ENCODE results near the gene GTF3C4. TPM values are rescaled to one million over a fixed set of nuclear protein-coding genes. Genes with fewer than 3 reads are reported as not detected.

GTF3C4 gene
- total RNA-seq, 1 experiment from 2014 or later = 25.1 TPM

DNA sequence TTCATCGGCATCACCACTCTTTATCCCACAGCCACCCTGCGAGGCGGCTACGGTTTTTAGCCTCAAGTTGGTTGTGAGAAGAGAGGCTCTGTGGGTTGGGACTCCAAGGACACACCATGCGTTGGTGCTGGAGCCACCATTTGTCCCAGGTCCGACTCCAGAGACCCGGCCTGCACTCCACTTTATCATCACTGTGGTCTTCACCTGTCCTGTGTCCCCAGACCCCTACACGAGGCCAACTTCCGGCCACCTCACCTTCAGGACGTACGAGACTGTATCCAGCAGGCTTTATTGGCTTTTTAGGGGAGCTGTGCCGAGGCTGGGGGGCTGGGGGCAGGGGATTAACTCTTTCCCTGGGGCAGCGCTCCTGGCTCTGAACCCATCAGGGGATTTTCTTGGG is 55.0 kb downstream of the GTF3C4 start:
- ChIA-PET CTCF (no interaction called here), POLR2A (no interaction called here)
- no TSS peak for BruUV-seq (replicated peaks)
- H3K27me3 ChIP-seq (ENCODE audit: control insufficient read depth, insufficient read depth, low read length) = no peaks in the 10 kb centered on the region
- no peak overlapping the region for H3K4me3 ChIP-seq (ENCODE audit: low read depth in 2 of 2, low read length in 2 of 2)
- no peaks in the 10 kb centered on the region for H3K36me3 ChIP-seq (ENCODE audit: control insufficient read depth, insufficient read depth, low read length)
- no peak for ATAC-seq
- DNase-seq (ENCODE audit: low read depth, low spot score) = no peak
- intact Hi-C loops (cut with micrococcal nuclease; ENCODE audit: unreplicated experiment) = no loop called here
- no peaks in the 10 kb centered on the region for H3K9me3 ChIP-seq (ENCODE audit: control insufficient read depth, insufficient read depth, low read depth, low read length)
- H3K27ac ChIP-seq (ENCODE audit: low read length) = no peak overlapping the region
- no peaks in the 10 kb centered on the region for H3K4me1 ChIP-seq (ENCODE audit: control insufficient read depth, insufficient read depth, low read length)
- in situ Hi-C loops (cut with HindIII; ENCODE audit: low pct_unique_long_range_greater_than_20kb, low sequenced_read_pairs) = no loop called here
- TF ChIP-seq TCF7L2 (IDR thresholded peaks at IDR 0.05; ENCODE audit: low read depth, low read length) (no peak), POLR2AphosphoS5 (IDR thresholded peaks at IDR 0.05; ENCODE audit: low read depth, low read length) (no peak)
- TF ChIP-seq, protein P1, sequence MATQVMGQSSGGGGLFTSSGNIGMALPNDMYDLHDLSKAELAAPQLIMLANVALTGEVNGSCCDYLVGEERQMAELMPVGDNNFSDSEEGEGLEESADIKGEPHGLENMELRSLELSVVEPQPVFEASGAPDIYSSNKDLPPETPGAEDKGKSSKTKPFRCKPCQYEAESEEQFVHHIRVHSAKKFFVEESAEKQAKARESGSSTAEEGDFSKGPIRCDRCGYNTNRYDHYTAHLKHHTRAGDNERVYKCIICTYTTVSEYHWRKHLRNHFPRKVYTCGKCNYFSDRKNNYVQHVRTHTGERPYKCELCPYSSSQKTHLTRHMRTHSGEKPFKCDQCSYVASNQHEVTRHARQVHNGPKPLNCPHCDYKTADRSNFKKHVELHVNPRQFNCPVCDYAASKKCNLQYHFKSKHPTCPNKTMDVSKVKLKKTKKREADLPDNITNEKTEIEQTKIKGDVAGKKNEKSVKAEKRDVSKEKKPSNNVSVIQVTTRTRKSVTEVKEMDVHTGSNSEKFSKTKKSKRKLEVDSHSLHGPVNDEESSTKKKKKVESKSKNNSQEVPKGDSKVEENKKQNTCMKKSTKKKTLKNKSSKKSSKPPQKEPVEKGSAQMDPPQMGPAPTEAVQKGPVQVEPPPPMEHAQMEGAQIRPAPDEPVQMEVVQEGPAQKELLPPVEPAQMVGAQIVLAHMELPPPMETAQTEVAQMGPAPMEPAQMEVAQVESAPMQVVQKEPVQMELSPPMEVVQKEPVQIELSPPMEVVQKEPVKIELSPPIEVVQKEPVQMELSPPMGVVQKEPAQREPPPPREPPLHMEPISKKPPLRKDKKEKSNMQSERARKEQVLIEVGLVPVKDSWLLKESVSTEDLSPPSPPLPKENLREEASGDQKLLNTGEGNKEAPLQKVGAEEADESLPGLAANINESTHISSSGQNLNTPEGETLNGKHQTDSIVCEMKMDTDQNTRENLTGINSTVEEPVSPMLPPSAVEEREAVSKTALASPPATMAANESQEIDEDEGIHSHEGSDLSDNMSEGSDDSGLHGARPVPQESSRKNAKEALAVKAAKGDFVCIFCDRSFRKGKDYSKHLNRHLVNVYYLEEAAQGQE (IDR thresholded peaks at IDR 0.05; ENCODE audit: insufficient read depth in 1 of 2, low read depth in 2 of 2, low read length in 1 of 2) = no peak
- TF ChIP-seq, protein P2, sequence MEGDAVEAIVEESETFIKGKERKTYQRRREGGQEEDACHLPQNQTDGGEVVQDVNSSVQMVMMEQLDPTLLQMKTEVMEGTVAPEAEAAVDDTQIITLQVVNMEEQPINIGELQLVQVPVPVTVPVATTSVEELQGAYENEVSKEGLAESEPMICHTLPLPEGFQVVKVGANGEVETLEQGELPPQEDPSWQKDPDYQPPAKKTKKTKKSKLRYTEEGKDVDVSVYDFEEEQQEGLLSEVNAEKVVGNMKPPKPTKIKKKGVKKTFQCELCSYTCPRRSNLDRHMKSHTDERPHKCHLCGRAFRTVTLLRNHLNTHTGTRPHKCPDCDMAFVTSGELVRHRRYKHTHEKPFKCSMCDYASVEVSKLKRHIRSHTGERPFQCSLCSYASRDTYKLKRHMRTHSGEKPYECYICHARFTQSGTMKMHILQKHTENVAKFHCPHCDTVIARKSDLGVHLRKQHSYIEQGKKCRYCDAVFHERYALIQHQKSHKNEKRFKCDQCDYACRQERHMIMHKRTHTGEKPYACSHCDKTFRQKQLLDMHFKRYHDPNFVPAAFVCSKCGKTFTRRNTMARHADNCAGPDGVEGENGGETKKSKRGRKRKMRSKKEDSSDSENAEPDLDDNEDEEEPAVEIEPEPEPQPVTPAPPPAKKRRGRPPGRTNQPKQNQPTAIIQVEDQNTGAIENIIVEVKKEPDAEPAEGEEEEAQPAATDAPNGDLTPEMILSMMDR (IDR thresholded peaks at IDR 0.05) = no peak

DNA sequence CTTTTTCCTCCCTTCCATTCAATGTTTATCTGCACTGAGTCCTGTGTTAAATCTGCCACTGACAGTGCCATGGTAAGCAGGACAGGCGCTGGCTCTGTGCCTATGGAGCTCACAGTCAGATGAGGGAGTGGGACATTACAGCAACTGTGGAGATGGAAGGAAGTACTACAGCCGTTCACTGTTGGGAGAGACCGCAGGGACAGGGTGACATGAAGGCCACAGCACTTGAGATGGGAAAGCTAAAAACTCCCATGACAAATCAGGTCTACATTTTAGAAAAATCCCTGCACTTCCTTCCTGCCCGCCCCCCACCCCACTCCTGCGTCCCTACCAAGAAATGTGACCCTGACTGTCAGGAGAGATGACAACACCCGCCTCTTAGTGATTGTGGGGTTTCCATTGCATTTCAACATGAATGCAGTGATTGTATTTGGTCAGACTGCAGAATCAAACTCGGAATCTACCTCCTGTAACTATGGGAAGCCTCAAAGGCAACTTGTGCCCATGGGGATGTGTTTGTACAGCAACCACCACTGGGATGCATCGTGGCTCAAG is 56.4 kb downstream of the GTF3C4 start:
- Histone ChIP-seq H3K9me3 (ENCODE audit: control insufficient read depth, insufficient read depth, low read depth, low read length) (no peaks in the 10 kb centered on the region), H3K27me3 (ENCODE audit: control insufficient read depth, insufficient read depth, low read length) (no peaks in the 10 kb centered on the region), H3K4me3 (ENCODE audit: low read depth in 2 of 2, low read length in 2 of 2) (no peak overlapping the region), H3K4me1 (ENCODE audit: control insufficient read depth, insufficient read depth, low read length) (no peaks in the 10 kb centered on the region), H3K27ac (ENCODE audit: low read length) (no peak overlapping the region), H3K36me3 (ENCODE audit: control insufficient read depth, insufficient read depth, low read length) (no peaks in the 10 kb centered on the region)
- ChIA-PET CTCF (no interaction called here), POLR2A (interaction anchor here (0.6 kb wide), 1 partner anchor 37 kb away, joined by 11 read pairs; no protein-coding TSS in a partner anchor)
- in situ Hi-C loops (cut with HindIII; ENCODE audit: low pct_unique_long_range_greater_than_20kb, low sequenced_read_pairs) = no loop called here
- DNase-seq (ENCODE audit: low read depth, low spot score) (no peak), ATAC-seq (no peak)
- TF ChIP-seq TCF7L2 (IDR thresholded peaks at IDR 0.05; ENCODE audit: low read depth, low read length) = no peak
- no peak for TF ChIP-seq POLR2AphosphoS5 (IDR thresholded peaks at IDR 0.05; ENCODE audit: low read depth, low read length)
- TF ChIP-seq, protein P2 (IDR thresholded peaks at IDR 0.05) = no peak
- no TSS peak for BruUV-seq (replicated peaks)
- intact Hi-C loops (cut with micrococcal nuclease; ENCODE audit: unreplicated experiment) = no loop called here

DNA sequence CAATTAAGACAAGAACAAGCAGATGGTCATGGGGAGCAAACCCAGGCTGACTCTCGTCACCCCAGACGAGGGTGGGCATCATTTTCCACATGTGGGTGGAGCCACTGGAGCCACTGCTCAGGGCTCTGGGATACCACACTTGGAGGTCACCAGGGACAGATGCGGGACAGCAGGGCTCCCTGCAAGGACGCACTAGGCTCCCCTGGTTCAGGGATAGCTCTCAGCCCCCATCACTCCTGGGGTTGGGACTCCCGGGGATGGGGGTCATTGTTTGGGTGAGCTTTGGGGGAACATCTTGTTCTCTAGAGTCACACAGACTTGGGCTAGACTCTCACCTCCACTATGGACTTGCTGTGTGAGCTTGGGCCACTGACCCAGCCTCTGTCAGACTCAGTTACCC is 57.8 kb downstream of the GTF3C4 start:
- POLR2A ChIA-PET = no interaction called here
- in situ Hi-C loops (cut with HindIII; ENCODE audit: low pct_unique_long_range_greater_than_20kb, low sequenced_read_pairs) = no loop called here
- BruUV-seq (replicated peaks) = no TSS peak

More for the DNA sequence above, 57.8 kb downstream of the GTF3C4 start:
- ATAC-seq (no peak), DNase-seq (ENCODE audit: low read depth, low spot score) (no peak)
- intact Hi-C loops (cut with micrococcal nuclease; ENCODE audit: unreplicated experiment) = no loop called here
- CTCF ChIA-PET = no interaction called here
- Histone ChIP-seq H3K27ac (ENCODE audit: low read length) (no peak overlapping the region), H3K9me3 (ENCODE audit: control insufficient read depth, insufficient read depth, low read depth, low read length) (no peaks in the 10 kb centered on the region), H3K27me3 (ENCODE audit: control insufficient read depth, insufficient read depth, low read length) (no peaks in the 10 kb centered on the region), H3K4me1 (ENCODE audit: control insufficient read depth, insufficient read depth, low read length) (no peaks in the 10 kb centered on the region), H3K36me3 (ENCODE audit: control insufficient read depth, insufficient read depth, low read length) (no peaks in the 10 kb centered on the region), H3K4me3 (ENCODE audit: low read depth in 2 of 2, low read length in 2 of 2) (no peak overlapping the region)
- TF ChIP-seq, protein P1 (IDR thresholded peaks at IDR 0.05; ENCODE audit: insufficient read depth in 1 of 2, low read depth in 2 of 2, low read length in 1 of 2) = no peak
- TF ChIP-seq SIN3A (IDR thresholded peaks at IDR 0.05; ENCODE audit: borderline replicate concordance, insufficient read depth, low read depth, low read length) = no peak
- no peak for TF ChIP-seq POLR2AphosphoS5 (IDR thresholded peaks at IDR 0.05; ENCODE audit: low read depth, low read length)
- TF ChIP-seq TCF7L2 (IDR thresholded peaks at IDR 0.05; ENCODE audit: low read depth, low read length) = no peak
- TF ChIP-seq, protein P2 (IDR thresholded peaks at IDR 0.05) = no peak

Data from Panc1 (cell line).